Measurements from ENCODE around the gene PDE4D.
"Not testable (repeated sequence)": the region's sequence is repeated elsewhere in the genome, so short reads cannot be mapped to it uniquely, and the experiment has no call there.

The PDE4D gene

DNA sequence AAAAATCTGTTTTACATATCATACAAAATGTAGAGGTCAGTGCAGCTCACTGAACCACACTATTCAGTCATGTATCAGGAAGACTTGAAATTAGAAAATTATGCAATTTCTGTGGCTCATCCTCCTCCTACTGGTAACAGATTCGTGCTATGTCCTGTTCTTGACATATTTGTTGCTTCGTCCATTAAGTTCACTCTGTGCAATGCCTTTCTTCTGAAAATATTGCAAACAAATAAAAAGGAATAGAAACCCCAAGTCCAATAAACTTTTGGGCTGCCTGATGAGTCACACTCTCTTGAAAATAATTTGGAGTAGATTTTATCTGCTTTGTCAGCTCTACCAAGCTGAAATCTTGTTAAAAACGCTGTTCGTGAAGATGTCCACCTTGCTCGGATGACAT, 919.4 kb downstream of the PDE4D start:
- no peak for DNase-seq

GRCh38 chr5:58972301-58972700, 921.2 kb downstream of the PDE4D start:
- no peak for DNase-seq

- DNase-seq: no peak
Observed at GRCh38 chr5:58970766-58971165, 922.8 kb downstream of the PDE4D start.

- DNase-seq: no peak
Observed at GRCh38 chr5:58969795-58970194, 923.7 kb downstream of the PDE4D start.

DNA sequence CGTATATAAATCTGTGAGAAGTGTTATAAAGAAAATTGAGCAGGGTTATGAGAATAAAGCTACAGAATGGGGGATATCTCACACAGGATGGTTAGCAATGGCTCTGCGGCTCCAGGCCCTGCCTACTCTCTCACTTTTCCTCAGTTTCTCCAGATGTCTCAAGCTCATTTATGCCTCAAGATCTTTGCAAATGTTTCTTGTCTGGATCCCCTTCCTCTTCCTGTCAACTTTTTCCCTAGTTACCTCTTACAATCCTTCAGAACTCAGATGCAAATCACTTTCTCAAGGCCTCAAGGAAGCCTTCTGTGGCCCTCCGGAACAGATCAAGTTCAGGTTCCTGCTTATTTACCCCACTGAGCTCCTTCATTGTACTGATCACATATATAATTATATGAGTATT, 924.3 kb downstream of the PDE4D start:
- DNase-seq: no peak

GRCh38 chr5:58968350-58968749, 925.2 kb downstream of the PDE4D start:
- DNase-seq: no peak

DNA sequence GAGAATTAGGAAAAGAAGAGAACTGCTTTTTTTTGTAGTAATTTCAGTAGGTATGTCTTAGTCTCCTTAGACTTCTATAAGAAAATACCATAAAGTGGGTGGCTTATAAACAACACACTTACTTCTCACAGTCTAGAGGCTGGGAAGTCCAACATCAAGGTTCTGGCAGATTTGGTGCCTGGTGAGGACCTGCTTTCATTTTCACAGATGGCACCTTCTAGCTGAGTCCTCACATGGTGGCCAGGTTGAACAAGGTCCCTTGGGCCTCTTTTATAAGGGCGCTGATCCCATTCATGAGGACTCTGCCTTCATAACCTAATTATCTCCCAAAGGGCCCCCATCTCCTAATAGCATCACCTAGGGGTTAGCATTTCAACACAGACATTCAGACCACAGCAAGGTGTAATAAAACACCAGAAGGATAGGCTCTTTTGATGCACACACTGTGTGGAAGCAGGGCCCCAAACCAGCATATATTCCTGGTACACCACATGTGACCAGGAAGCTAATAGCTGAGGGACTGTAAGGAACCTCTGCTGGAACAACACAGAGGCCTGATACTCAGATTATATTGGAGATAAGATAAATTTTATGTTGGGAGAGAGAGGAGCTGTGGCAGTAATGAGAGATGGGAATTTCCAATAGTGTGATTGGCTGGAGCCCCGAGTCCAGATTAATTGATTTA, 925.8 kb downstream of the PDE4D start:
- DNase-seq: no peak

DNA sequence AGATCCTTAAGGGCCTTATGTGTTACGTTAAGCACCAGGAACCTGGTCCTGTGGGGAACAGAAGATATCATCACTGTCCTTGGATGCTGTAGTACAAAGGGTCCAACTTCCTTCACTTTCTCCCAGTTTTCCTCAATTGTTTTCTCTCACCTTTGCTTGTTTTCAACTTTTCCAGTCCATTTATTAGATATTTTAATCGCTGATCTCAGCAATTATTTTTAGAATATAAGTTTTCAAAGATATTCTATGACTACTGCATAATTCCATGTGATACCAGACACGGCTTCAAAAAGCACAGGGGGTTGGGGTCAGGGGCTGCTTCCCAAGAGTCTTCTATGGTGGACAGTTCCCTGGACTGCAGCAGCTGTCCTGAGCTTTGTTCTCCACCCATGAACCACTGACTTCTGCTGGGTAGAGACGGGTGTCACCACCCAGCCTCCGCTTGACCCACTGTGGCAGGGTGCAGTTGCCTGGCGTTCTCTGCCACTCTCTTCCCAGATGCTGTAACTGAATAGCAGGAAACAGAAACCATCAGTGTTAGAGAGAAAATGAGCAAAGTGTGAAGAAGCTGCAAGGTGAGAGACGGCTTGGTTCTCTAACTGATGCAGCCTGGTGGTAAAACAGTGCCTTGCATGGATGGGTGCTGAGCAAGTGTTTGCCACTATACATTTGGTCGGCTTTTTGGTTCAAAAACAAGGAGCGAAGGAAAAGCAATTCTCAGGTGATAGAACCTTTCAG, 927.7 kb downstream of the PDE4D start:
- no peak for DNase-seq

DNA sequence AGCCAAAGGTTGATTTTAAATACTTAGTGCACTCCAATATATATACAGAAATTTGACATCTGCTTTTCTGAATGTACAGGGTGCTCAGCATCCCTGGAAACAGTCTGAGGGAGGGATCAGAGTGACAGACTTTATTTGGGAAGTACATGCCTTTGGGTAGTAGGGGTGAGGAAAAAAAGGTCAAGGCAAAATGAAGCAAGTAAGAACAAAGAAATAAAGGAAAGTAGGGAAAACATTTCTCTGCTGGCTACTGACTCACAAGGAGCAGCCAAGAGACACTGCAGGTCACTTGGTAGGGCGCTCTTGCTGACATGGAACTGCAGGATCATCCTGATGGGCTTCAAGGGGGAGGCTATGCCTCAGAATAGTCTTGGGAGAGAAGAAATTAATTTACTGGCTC, 929.7 kb downstream of the PDE4D start:
- DNase-seq: no peak

DNA sequence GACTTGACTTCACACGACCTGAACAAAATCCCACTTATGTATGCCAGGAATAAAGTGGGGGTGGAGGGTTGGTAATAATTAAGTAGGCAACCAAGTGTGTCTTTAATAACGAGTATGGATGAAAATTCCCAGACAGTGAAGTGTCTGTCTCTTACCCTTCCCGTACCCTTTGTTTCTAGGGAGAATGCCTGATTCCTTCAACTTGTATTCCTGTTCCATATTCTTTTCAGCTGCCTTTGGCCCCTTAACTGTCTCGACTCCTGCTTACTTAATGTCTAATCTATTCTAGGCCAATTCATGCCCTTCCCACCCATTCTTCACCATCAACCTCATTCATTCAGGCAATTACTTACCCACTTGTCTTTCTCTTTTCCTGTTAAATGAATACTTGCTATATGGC, 930.2 kb downstream of the PDE4D start:
- DNase-seq: no peak

GRCh38 chr5:58961631-58962280, 931.8 kb downstream of the PDE4D start:
- DNase-seq: no peak

- no peak for DNase-seq
Observed at GRCh38 chr5:58958701-58959100, 934.8 kb downstream of the PDE4D start.

DNA sequence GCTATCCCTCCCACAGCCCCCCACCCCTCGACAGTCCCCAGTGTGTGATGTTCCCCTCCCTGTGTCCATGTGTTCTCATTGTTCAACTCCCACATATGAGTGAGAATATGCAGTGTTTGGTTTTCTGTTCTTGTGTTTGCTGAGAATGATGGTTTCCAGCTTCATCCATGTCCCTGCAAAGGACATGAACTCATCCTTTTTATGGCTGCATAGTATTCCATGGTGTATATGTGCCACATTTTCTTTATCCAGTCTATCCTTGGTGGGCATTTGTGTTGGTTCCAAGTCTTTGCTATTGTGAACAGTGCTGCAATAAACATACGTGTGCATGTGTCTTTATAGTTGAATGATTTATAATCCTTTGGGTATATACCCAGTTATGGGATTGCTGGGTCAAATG, 940.3 kb downstream of the PDE4D start:
- not testable (repeated sequence) for DNase-seq

DNA sequence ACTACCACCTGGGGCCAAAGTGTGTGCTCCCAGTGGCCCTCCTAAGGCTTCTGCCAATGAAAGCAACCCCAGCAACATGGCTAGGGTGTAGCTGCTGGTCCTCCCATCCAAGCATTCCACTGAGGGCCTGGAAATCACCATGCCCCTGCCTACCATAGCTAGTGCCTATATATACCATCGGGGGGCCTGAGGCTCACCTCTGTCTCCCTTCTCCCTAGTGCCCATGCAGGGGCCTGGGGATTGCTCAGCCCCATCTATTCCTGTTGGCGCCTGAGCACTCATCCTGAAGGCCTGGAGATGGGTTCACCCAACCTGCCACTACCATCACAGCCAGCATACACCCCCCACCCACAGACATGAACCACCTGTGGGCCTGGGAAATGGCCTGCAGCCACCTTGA, 943.3 kb downstream of the PDE4D start:
- no peak for DNase-seq

DNA sequence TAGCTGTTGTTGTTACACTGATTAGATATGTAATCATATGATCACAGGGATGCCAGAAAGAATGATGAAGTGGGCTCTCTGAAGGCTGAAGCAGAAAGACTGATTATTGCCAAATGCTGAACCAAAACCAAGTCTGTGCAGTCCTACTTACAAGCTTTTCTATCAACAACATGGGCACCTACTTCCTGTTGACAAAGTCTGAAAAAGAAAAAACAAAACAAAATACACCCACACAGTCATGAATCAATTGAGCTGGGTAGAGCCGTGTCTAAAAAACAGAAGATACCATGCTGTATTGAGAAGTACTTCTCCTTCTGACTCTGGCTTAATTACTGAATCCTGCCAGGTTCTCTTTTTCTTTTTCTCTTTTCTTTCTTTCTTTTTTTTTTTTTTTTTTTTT, 947.3 kb downstream of the PDE4D start:
- no peak for DNase-seq

GRCh38 chr5:58944221-58944620, 949.3 kb downstream of the PDE4D start:
- DNase-seq: no peak

GRCh38 chr5:58940446-58940845, 953.1 kb downstream of the PDE4D start:
- no peak for DNase-seq

DNA sequence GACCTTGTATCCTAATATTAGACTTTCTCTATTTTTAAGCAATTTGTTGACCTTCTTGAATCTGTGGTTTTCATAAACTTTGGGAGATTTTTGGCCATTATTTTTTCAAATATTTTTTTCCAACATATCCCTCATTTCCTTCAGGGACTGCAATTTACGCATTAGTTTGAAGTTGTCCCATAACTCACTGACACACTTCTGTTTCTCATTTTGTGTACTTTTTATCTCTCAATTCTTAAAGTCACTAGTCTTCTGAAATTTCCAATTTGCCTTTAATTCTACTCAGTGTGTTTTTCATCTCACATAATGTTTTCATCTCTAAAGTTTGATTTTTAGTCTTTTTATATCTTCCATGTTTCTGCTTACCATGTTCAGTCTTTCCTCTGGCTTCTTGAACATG, 953.9 kb downstream of the PDE4D start:
- no peak for DNase-seq

DNA sequence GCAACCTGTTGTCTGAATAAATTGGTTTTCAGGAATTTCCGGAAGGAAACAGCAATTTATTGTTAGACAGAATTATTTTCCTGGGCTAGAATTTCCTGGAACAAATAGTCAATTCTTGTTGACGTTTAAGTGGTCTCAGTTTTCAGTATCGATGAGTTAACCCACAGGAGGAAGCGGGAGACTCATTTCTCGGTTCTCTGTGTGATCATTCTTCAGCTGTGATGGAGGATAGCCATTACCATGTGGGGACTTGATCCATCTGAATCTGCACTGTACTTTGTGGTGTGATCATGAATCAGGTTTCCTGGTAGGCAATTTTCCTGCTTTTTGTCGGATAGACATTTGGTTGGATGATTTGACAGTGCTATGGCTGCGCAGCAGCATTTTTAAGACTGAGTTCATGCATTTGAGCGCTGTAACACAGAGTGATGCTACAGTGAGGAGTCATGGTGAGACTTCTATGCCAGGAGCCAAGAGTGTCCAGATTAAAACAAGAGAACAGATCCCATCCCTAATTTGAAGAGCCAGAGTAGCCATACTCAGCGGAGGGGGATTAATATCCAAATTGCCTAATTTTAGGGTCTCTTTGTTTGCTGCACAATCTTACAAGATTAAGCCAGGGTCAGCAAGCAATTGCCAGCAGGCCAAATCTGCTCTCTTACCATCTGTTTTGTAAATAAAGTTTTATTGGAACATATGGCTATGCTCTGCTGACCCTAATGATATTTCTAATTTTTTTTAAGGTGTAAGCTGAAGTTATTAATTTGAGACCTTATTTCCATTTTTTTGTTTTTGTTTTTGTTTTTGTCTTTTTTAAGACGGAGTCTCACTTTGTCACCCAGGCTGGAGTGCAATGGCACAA, 954.7 kb downstream of the PDE4D start:
- DNase-seq: no peak

DNA sequence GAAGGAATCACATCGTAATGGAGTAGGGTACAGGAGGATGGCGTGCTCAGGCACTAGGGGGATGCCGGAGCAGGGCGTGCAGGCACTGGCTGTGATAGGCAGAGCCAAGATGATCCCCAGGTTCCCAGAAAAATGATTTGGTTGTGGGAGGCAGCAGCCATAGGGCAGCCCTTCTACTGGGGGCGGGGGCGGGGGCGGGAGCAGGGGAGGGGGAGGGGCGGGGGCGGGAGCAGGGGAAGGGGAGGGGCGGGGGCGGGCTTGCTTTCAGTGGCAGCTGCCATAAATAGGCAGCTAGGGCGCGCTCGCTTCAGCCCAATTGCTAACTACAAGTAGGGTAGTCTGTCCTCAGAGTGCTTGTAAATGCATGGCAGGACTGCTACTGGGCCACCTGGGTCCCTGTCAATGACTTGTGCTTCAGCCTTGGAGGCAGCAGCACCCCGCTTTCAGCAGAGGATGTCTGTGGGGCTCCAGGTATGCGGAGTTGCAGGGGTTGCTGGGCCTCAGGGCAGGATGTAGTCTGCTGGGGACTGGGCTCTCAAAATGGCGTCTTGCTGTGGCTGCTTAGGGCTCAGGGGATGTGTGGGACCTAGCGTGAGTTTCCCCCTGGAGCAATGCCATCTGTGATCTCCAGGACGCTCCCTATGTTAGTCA, 956.4 kb downstream of the PDE4D start:
- no peak for DNase-seq

DNA sequence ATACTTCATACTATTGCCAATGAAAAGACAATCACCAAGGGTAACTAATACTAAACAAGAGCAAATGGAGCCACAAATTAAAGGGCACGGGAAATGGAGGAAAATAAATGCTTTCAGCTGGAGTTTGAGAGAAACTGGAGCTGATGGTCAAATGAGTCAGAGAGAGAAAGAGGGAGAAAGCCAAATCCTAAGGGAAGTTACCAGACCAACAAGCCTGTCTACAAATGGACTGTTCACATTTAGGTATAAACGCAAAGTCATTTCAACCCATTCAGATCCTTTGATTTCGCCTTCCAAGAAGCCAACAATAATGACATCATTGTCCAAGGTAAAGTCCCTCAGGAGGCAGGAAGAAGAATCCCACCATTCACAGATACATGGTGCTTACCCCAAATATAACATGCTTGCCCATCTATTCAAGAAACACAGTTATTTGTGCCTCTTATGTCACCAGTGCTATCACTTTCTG, 958.9 kb downstream of the PDE4D start:
- no peak for DNase-seq

DNA sequence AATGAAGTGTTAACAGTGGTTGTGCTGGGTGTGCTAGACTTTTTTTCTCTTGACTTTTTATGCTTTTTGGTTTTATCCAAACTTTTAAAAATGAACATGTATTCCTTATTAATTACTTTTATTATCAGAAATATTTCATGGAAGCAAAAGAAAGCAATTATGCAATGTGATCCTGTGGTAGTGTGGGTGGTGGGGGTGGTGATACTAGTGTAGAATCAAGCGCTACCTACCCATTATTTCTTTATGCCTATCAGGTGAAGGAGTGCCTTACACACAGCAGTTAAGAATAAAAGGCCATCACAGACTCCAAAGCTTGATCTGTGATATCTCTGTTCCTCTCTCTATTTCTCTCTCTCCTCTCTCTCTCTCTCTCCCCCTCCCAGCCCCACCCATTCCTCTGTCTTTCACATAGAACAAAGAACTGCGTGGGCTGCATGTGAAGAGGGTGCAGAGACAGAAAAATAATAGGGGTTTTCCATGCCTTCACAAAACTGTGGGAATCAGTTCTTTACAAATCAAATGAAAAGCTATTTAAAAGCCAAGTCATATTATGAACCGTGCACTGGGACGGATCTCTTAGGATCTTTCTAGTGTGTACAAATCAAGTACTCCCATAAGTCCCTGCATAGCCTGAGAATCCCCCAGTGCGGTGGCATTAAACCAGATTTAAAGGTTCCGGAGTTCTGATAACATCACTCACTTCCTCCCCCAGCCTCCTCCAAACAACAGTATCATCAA, 959.5 kb downstream of the PDE4D start:
- DNase-seq: no peak
